GM08714 (cell line): ENCODE measurements around the gene NRG2.

Experiments used
- H3K4me3 ChIP-seq: fragments of 200-500 bp; sonication (Bioruptor generic); 2 replicates; pipeline ENCODE4 v1.5.1; 2014; ENCODE audit warnings: mild to moderate bottlenecking, low read length, inconsistent platforms
- ZNF274 ChIP-seq: IDR thresholded peaks from 2 replicates; pipeline ENCODE4 v1.6.1; 2012; ENCODE audit warnings: mild to moderate bottlenecking, low read depth, low read length

The NRG2 gene

DNA sequence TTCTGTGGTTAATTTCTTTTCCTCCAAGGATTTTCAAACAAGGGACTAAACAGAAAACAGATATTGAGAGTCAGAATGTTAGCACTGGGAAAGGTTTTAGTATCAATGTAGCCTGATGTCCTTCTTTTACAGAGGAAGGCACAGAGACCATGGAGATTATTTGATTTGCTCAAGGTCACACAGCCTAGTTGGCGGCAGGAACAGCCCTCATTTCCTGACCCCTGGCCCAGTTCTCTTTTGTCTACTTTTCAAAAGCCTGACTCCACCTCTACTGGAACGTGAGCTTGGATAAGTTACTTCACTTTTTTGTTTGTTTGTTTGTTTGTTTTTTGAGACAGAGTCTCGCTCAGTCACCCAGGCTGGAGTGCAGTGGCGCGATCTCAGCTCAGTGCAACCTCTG is 6.6 kb upstream of the NRG2 start:
- TF ChIP-seq ZNF274: no peak
- H3K4me3 ChIP-seq: no peak overlapping the region

DNA sequence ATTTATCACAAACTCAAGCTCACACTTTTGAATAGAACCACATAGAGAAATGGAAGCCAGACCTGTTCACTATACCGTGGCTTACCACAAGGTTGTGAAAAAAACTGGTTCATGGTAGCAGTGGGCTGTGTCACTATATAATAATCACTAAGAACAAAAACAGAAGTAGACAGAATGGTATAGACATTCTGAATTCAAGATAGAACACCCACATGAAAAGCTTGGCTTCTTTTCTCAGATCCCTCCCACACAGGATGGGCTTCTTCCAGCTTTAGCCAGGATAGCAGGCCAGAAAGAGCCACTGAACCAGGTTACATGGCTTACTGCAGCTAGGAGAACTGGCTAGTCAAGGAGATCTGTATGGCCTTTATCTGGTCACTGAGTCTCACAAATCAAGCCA is 6.1 kb upstream of the NRG2 start:
- H3K4me3 ChIP-seq: no peak overlapping the region
- TF ChIP-seq ZNF274: no peak

DNA sequence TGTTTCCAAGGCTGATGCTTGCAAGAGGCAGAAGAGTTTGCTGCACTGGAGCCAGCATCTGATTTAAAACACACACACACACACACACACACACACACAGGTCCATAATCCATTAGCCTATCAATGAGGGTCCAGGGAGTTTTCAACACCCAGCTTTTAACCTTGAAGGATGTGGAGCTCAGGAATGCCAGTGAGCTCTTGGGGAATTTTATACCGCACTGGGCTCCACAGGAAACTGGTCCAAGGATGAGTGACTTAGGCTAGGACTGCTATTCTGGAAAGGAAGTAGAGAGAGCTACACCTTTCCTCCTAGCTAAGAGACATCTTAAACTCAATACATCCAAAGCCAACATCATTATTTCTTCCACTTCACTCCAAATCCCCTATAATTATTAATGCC is 942 bp upstream of the NRG2 start:
- no peak for TF ChIP-seq ZNF274
- H3K4me3 ChIP-seq: peak overlapping the region; percentile 83; the same call in 1 of the 2 replicates

DNA sequence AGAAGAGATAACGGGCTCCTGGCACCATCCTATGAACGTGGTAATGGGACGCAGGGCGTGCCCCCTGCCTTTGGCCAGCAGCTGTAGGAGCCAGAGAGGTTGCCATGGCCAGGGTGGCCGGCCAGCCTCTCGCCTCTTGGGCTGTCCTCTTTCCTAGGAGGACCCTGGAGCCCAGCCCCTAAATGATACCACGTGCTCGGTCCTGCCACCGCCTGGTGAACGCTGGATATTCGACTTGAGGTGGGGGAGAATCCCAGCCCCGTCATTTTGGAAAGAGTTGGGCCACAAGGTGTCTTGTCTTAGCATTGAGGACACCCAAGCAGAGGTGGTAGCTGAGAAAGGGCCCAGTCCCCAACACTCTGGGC is 391 bp upstream of the NRG2 start:
- H3K4me3 ChIP-seq: peak overlapping the region; percentile 83
- no peak for TF ChIP-seq ZNF274

GRCh38 chr5:140042393-140042642 is 781 bp downstream of the NRG2 start:
- no peak for TF ChIP-seq ZNF274
- H3K4me3 ChIP-seq: peak overlapping the region; percentile 83

- H3K4me3 ChIP-seq: peak overlapping the region; percentile 83
- TF ChIP-seq ZNF274: no peak
These were observed 1.4 kb downstream of the NRG2 start for GRCh38 chr5:140041492-140042392.

- H3K4me3 ChIP-seq: peak overlapping the region; percentile 83
- no peak for TF ChIP-seq ZNF274
These were observed 2.0 kb downstream of the NRG2 start for GRCh38 chr5:140041099-140041491.

DNA sequence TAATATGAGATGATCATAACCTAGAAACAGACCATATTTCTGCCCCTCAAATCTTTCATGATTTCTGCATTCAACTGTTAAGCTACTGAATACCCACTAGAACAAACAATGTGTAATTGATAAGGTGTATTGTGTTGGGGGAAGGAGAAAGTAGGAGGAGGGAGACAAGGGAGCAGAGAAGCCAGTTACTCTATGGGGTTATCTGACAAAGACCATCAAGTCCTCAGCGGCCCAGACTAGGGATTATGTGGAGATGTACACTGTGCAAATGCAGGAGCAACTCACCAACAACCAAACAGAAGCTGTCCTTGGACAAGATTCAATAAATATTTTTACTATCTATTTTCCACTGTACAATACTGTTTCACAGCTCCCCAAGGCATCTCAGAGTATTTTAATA is 2.7 kb downstream of the NRG2 start:
- H3K4me3 ChIP-seq: peak overlapping the region; percentile 83
- TF ChIP-seq ZNF274: no peak

GRCh38 chr5:140039561-140039960 is 3.5 kb downstream of the NRG2 start:
- peak overlapping the region; percentile 83 for H3K4me3 ChIP-seq
- no peak for TF ChIP-seq ZNF274

DNA sequence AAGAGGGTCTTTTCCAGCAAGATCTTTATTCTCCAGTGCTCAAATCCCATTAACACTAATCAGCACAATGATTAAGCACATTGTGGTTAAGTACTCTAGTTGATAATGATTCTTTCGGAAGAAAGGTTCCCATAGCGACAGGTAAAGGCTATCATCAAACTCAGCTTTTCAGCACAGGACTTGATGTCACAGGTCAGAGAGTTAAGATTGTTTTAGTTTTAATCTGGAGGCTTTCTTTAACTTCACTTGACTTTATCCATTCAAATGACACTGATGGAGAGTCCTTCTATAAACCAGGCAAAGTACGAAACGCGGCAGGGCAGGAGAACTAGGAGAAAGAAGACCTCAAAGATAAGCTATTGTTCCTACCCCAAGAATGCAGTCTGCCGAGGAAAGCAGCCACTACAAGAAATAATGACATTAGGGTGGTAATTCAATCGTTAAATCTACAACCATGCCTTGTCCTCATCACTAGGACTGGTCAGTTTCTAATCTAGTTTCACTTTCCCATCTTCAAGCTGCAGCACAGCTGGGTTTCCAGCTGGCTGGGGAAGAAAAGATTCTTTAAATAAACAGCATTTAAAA is 4.6 kb downstream of the NRG2 start:
- H3K4me3 ChIP-seq: peak overlapping the region; percentile 76

DNA sequence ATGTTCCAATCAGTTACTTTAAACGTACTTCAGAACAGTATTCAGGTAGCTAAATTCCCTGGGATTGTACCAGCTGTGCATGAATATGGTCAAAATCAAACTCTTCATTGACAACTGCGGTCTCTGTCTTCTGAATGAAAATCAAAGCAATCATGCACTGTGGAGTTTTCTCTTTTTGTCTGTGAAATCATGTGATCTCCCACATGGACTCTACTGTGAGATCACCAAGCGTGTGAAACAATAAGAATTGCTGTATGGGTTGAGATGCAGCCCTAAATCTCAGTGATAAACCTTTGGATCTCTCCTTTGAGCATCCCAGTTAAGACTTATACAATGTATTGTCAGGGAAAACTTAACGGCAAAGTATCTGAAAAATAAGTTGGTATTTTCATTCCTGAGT is 6.1 kb downstream of the NRG2 start:
- TF ChIP-seq ZNF274: no peak
- H3K4me3 ChIP-seq: no peak overlapping the region; the same call in 1 of the 2 replicates

More for the DNA sequence above, 4.6 kb downstream of the NRG2 start:
- TF ChIP-seq ZNF274: no peak

- no peak for TF ChIP-seq ZNF274
- no peak overlapping the region; the same call in 1 of the 2 replicates for H3K4me3 ChIP-seq
These were observed 7.2 kb downstream of the NRG2 start for GRCh38 chr5:140035881-140036280.

- no peak overlapping the region for H3K4me3 ChIP-seq
- TF ChIP-seq ZNF274: no peak
These were observed 9.9 kb downstream of the NRG2 start for GRCh38 chr5:140033037-140033760.

DNA sequence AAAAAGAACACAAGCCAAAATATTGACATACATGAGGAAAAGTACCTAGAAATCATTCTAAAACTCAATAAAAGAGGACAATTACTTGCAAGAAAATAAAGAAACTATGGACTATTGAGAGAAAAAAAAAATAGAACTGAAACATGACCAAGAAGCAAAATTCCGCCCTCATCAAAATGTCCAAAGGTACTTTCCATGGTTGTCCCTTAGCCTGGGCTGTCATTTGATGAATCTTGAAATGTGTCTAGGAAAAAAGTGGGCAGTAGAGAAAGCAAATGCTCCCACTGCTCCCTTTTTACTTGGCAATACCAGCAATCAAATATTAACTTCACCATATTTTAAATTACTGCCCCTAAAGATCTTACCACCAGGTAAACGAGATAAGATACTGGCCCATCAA is 10.8 kb downstream of the NRG2 start:
- peak overlapping the region; percentile 23; the same call in 1 of the 2 replicates for H3K4me3 ChIP-seq
- no peak for TF ChIP-seq ZNF274

- H3K4me3 ChIP-seq: no peak overlapping the region
- TF ChIP-seq ZNF274: no peak
These were observed 15.3 kb downstream of the NRG2 start for GRCh38 chr5:140027807-140028206.
